ENCODE results near the gene TTYH2.

The TTYH2 gene

DNA sequence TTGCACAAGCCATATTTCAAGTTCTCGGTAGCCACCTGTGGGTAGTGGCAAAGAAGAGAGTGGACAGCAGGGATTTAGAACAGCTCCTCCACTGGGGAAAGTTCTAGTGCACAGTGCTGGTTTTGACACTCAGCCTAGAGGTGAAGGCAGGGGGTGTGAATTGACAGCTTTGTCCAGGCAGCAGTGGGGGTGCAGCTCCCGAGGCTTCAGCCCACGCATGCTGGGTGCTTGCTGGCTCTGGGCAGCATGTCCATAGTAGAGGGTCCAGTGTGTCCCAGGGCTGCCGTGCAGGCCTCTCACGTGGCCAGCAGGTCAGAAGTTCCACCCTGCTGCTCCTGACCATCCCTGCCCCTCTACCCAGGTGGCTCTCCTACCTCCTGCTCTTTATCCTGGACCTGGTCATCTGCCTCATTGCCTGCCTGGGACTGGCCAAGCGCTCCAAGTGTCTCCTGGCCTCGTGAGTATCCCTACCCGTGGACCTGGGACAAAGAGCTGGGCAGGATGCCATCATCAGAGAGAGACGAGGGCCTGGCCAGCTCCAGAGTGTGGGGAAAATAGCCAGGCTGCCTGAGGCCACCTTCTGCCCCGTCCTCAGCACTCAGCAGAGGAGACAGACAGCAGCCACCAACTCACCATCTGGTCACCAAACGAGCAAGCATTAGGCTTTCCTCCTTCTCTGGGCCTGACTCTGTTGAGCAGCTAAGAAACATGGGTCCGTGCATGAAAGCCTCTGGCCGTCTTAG is 29.8 kb downstream of the TTYH2 start:
- Histone ChIP-seq H3K9me3 (ENCODE audit: control insufficient read depth, low read length) (no peaks in the 10 kb centered on the region), H3K27me3 (replicated peaks; ENCODE audit: control insufficient read depth, insufficient read depth, low read length, poor library complexity, severe bottlenecking) (no peaks in the 10 kb centered on the region), H3K27ac (ENCODE audit: insufficient read depth, low read length, poor library complexity, severe bottlenecking) (no peak overlapping the region), H3K36me3 (ENCODE audit: control insufficient read depth, insufficient read depth, low read length) (peaks cover 18% of the 10 kb centered on the region), H3K4me3 (ENCODE audit: insufficient read depth, low read depth, low read length, poor library complexity, severe bottlenecking) (no peak overlapping the region), H3K4me1 (ENCODE audit: control insufficient read depth, insufficient read depth, low read length, poor library complexity, severe bottlenecking) (no peaks in the 10 kb centered on the region)
- DNase-seq, result no peak

- no peaks in the 10 kb centered on the region for H3K27me3 ChIP-seq (replicated peaks; ENCODE audit: control insufficient read depth, insufficient read depth, low read length, poor library complexity, severe bottlenecking)
- no peak overlapping the region for H3K4me3 ChIP-seq (ENCODE audit: insufficient read depth, low read depth, low read length, poor library complexity, severe bottlenecking)
- H3K9me3 ChIP-seq (ENCODE audit: control insufficient read depth, low read length), result no peaks in the 10 kb centered on the region
- no peak overlapping the region for H3K27ac ChIP-seq (ENCODE audit: insufficient read depth, low read length, poor library complexity, severe bottlenecking)
- H3K36me3 ChIP-seq (ENCODE audit: control insufficient read depth, insufficient read depth, low read length), result peaks cover 18% of the 10 kb centered on the region
- DNase-seq, result no peak
- no peaks in the 10 kb centered on the region for H3K4me1 ChIP-seq (ENCODE audit: control insufficient read depth, insufficient read depth, low read length, poor library complexity, severe bottlenecking)
These were observed 30.8 kb downstream of the TTYH2 start for GRCh38 chr17:74244128-74244527.

GRCh38 chr17:74244548-74244947 is 31.2 kb downstream of the TTYH2 start:
- Histone ChIP-seq H3K27ac (ENCODE audit: insufficient read depth, low read length, poor library complexity, severe bottlenecking) (no peak overlapping the region), H3K36me3 (ENCODE audit: control insufficient read depth, insufficient read depth, low read length) (peaks cover 18% of the 10 kb centered on the region), H3K4me1 (ENCODE audit: control insufficient read depth, insufficient read depth, low read length, poor library complexity, severe bottlenecking) (no peaks in the 10 kb centered on the region), H3K4me3 (ENCODE audit: insufficient read depth, low read depth, low read length, poor library complexity, severe bottlenecking) (no peak overlapping the region), H3K9me3 (ENCODE audit: control insufficient read depth, low read length) (no peaks in the 10 kb centered on the region), H3K27me3 (replicated peaks; ENCODE audit: control insufficient read depth, insufficient read depth, low read length, poor library complexity, severe bottlenecking) (no peaks in the 10 kb centered on the region)
- no peak for DNase-seq

DNA sequence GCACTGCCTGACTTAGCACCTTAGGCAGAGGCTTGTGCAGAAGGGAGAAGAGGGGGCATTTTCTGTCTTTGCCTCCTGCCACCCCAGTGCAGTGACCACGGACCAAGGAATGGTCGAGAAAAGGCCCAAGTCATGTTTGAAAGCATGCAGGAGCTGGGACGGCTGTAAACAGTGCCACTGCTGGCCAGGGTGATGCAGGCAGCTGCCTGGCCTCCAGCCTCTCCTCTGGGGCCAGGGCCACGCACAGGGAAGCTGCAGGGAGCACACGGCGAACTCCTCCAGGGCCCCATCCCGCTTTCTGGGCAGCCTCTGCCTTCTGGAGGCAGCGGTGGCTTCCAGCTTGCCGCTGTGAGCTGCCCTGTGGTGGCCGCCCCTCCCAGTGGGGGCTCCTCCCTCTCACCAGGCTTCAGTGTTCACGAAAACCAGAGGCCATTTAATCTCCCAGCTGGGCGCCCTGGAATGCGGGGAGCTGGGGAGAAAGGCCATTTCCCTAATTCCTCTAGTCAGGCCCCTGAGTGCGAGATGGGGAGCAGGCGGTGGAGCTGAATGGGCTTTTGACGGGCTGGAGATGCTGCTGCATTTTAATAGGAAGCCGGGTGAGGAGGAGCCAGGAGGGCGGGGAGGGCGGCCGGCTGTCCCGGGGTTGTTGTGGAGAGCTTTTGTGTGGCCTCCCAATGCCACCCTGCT is 31.9 kb downstream of the TTYH2 start:
- no peak overlapping the region for H3K27ac ChIP-seq (ENCODE audit: insufficient read depth, low read length, poor library complexity, severe bottlenecking)

GRCh38 chr17:74245871-74246270 is 32.5 kb downstream of the TTYH2 start:
- H3K36me3 ChIP-seq (ENCODE audit: control insufficient read depth, insufficient read depth, low read length), result peaks cover 18% of the 10 kb centered on the region

More for the DNA sequence above, 31.9 kb downstream of the TTYH2 start:
- no peak for DNase-seq
- H3K27me3 ChIP-seq (replicated peaks; ENCODE audit: control insufficient read depth, insufficient read depth, low read length, poor library complexity, severe bottlenecking), result no peaks in the 10 kb centered on the region
- H3K36me3 ChIP-seq (ENCODE audit: control insufficient read depth, insufficient read depth, low read length), result peaks cover 18% of the 10 kb centered on the region
- no peaks in the 10 kb centered on the region for H3K9me3 ChIP-seq (ENCODE audit: control insufficient read depth, low read length)
- no peak overlapping the region for H3K4me3 ChIP-seq (ENCODE audit: insufficient read depth, low read depth, low read length, poor library complexity, severe bottlenecking)
- H3K4me1 ChIP-seq (ENCODE audit: control insufficient read depth, insufficient read depth, low read length, poor library complexity, severe bottlenecking), result no peaks in the 10 kb centered on the region

GRCh38 chr17:74249590-74250270 is 36.4 kb downstream of the TTYH2 start:
- H3K36me3 ChIP-seq (ENCODE audit: control insufficient read depth, insufficient read depth, low read length), result peaks cover 12% of the 10 kb centered on the region
- no peak for DNase-seq
- H3K4me1 ChIP-seq (ENCODE audit: control insufficient read depth, insufficient read depth, low read length, poor library complexity, severe bottlenecking), result no peaks in the 10 kb centered on the region
- H3K9me3 ChIP-seq (ENCODE audit: control insufficient read depth, low read length), result no peaks in the 10 kb centered on the region
- H3K27ac ChIP-seq (ENCODE audit: insufficient read depth, low read length, poor library complexity, severe bottlenecking), result no peak overlapping the region
- no peaks in the 10 kb centered on the region for H3K27me3 ChIP-seq (replicated peaks; ENCODE audit: control insufficient read depth, insufficient read depth, low read length, poor library complexity, severe bottlenecking)
- H3K4me3 ChIP-seq (ENCODE audit: insufficient read depth, low read depth, low read length, poor library complexity, severe bottlenecking), result no peak overlapping the region

More at GRCh38 chr17:74245871-74246270, 32.5 kb downstream of the TTYH2 start:
- no peak for DNase-seq
- H3K27ac ChIP-seq (ENCODE audit: insufficient read depth, low read length, poor library complexity, severe bottlenecking), result no peak overlapping the region
- H3K27me3 ChIP-seq (replicated peaks; ENCODE audit: control insufficient read depth, insufficient read depth, low read length, poor library complexity, severe bottlenecking), result no peaks in the 10 kb centered on the region
- H3K4me3 ChIP-seq (ENCODE audit: insufficient read depth, low read depth, low read length, poor library complexity, severe bottlenecking), result no peak overlapping the region
- no peaks in the 10 kb centered on the region for H3K4me1 ChIP-seq (ENCODE audit: control insufficient read depth, insufficient read depth, low read length, poor library complexity, severe bottlenecking)
- H3K9me3 ChIP-seq (ENCODE audit: control insufficient read depth, low read length), result no peaks in the 10 kb centered on the region

GRCh38 chr17:74250324-74250995 is 37.1 kb downstream of the TTYH2 start:
- H3K36me3 ChIP-seq (ENCODE audit: control insufficient read depth, insufficient read depth, low read length), result peaks cover 8% of the 10 kb centered on the region
- no peaks in the 10 kb centered on the region for H3K9me3 ChIP-seq (ENCODE audit: control insufficient read depth, low read length)
- H3K27ac ChIP-seq (ENCODE audit: insufficient read depth, low read length, poor library complexity, severe bottlenecking), result no peak overlapping the region
- H3K27me3 ChIP-seq (replicated peaks; ENCODE audit: control insufficient read depth, insufficient read depth, low read length, poor library complexity, severe bottlenecking), result no peaks in the 10 kb centered on the region
- no peak overlapping the region for H3K4me3 ChIP-seq (ENCODE audit: insufficient read depth, low read depth, low read length, poor library complexity, severe bottlenecking)
- H3K4me1 ChIP-seq (ENCODE audit: control insufficient read depth, insufficient read depth, low read length, poor library complexity, severe bottlenecking), result no peaks in the 10 kb centered on the region
- DNase-seq, result no peak

DNA sequence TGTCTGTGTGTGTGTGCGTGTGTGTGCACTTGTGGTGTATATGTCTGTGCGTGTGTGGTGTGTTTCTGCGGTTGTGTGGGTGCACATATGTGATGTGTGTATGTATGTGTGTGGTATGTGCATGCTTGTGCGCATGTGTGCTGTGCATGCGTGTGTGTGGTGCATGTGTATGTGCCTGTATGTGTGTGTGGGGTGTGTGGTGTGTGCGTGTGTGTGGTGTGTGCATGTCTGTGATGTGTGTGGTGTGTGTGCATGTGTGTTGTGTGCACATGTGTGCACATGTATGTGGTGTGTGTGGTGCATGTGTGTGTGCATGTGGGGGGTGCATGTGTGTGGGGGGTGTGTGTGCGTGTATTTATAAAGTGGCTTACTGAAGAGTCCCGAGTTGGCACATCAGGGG is 37.7 kb downstream of the TTYH2 start:
- no peak overlapping the region for H3K27ac ChIP-seq (ENCODE audit: insufficient read depth, low read length, poor library complexity, severe bottlenecking)
- peaks cover 8% of the 10 kb centered on the region for H3K36me3 ChIP-seq (ENCODE audit: control insufficient read depth, insufficient read depth, low read length)
- no peak overlapping the region for H3K4me3 ChIP-seq (ENCODE audit: insufficient read depth, low read depth, low read length, poor library complexity, severe bottlenecking)
- no peaks in the 10 kb centered on the region for H3K27me3 ChIP-seq (replicated peaks; ENCODE audit: control insufficient read depth, insufficient read depth, low read length, poor library complexity, severe bottlenecking)
- no peak for DNase-seq
- no peaks in the 10 kb centered on the region for H3K9me3 ChIP-seq (ENCODE audit: control insufficient read depth, low read length)
- H3K4me1 ChIP-seq (ENCODE audit: control insufficient read depth, insufficient read depth, low read length, poor library complexity, severe bottlenecking), result no peaks in the 10 kb centered on the region

- H3K4me1 ChIP-seq (ENCODE audit: control insufficient read depth, insufficient read depth, low read length, poor library complexity, severe bottlenecking), result no peaks in the 10 kb centered on the region
- no peak overlapping the region for H3K4me3 ChIP-seq (ENCODE audit: insufficient read depth, low read depth, low read length, poor library complexity, severe bottlenecking)
- no peaks in the 10 kb centered on the region for H3K9me3 ChIP-seq (ENCODE audit: control insufficient read depth, low read length)
- peaks cover 8% of the 10 kb centered on the region for H3K36me3 ChIP-seq (ENCODE audit: control insufficient read depth, insufficient read depth, low read length)
- H3K27me3 ChIP-seq (replicated peaks; ENCODE audit: control insufficient read depth, insufficient read depth, low read length, poor library complexity, severe bottlenecking), result no peaks in the 10 kb centered on the region
- H3K27ac ChIP-seq (ENCODE audit: insufficient read depth, low read length, poor library complexity, severe bottlenecking), result no peak overlapping the region
- DNase-seq, result no peak
These were observed 38.2 kb downstream of the TTYH2 start for GRCh38 chr17:74251569-74251968.

All from effector memory CD4-positive, alpha-beta T cell (primary cell).